ENCODE results near the gene C1GALT1C1L. TPM values are rescaled to one million over a fixed set of nuclear protein-coding genes. Genes with fewer than 3 reads are reported as not detected.

Gene C1GALT1C1L
- total and polyA plus RNA-seq, 2 of the 13 experiments (the other 11 are each of a cell fraction or from before 2014, with no cell fraction given) = 1.3 to 2.4 TPM

- peak; percentile 49 for TF ChIP-seq ZNF407 (CRISPR knock-in tag; IDR thresholded peaks at IDR 0.05; ENCODE audit: not compliant biosample characterization)
- TF ChIP-seq AKAP8 (CRISPR knock-in tag; IDR thresholded peaks at IDR 0.05) = no peak
- TF ChIP-seq CSRNP2 (CRISPR knock-in tag; conservative IDR thresholded peaks at IDR 0.05; ENCODE audit: low read depth) = no peak
- TF ChIP-seq UBTF (CRISPR knock-in tag; IDR thresholded peaks at IDR 0.05) = peak; percentile 50; the same call in 1 of the 2 replicates
- TF ChIP-seq AKNA (CRISPR knock-in tag; IDR thresholded peaks at IDR 0.05; ENCODE audit: borderline replicate concordance) = no peak
- TF ChIP-seq RXRA (CRISPR knock-in tag; IDR thresholded peaks at IDR 0.05) = peak; percentile 44; the same call in 1 of the 2 replicates
- peak; percentile 53; the same call in 1 of the 2 replicates for TF ChIP-seq POLR2G (IDR thresholded peaks at IDR 0.05; ENCODE audit: low read depth, low read length)
- TF ChIP-seq HDAC2 (CRISPR knock-in tag; IDR thresholded peaks at IDR 0.05) = peak; percentile 19; the same call in 1 of the 2 replicates
- no peak for TF ChIP-seq SNRNP70 (IDR thresholded peaks at IDR 0.05; ENCODE audit: low read depth, low read length)
- 0 out of 2 replicates have a peak, but pooled peaks have one; percentile 37 for TF ChIP-seq ZSCAN31 (CRISPR knock-in tag; IDR thresholded peaks at IDR 0.05; ENCODE audit: low read depth)
Observed at GRCh38 chr2:43637030-43637803, 39.0 kb downstream of the C1GALT1C1L start, which contains the start of gene PLEKHH2 (continued).
